ENCODE results near the gene CNOT2. TPM values are rescaled to one million over a fixed set of nuclear protein-coding genes. Genes with fewer than 3 reads are reported as not detected.

The CNOT2 gene
- total RNA-seq, 6 donors from 2014 or later, result 44.1 to 188 (median 98.7) TPM

DNA sequence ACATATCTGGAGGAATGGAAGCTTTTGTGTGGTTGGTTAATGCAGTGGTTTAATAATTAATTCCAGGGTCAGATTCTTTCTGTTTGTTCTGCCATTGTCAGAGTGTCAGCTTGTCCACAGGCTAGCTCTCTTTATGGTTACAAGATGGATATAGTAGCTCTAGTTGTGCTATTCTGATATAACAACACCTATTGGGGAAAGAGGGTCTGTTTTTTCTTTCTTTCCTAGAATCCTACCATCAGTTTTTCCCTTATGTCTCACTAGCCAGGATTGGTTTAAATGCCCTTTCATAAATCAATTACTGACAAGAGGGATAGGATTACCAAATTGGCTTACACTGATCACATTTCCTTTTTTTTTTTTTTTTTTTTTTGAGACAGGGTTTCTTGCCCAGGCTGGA lies 27.8 kb downstream of the CNOT2 start:
- TF ChIP-seq EP300 (IDR thresholded peaks at IDR 0.05) (no peak), POLR2AphosphoS5 (IDR thresholded peaks at IDR 0.05) (no peak), POLR2A (IDR thresholded peaks at IDR 0.05) (no peak)
- TF ChIP-seq, protein P1, sequence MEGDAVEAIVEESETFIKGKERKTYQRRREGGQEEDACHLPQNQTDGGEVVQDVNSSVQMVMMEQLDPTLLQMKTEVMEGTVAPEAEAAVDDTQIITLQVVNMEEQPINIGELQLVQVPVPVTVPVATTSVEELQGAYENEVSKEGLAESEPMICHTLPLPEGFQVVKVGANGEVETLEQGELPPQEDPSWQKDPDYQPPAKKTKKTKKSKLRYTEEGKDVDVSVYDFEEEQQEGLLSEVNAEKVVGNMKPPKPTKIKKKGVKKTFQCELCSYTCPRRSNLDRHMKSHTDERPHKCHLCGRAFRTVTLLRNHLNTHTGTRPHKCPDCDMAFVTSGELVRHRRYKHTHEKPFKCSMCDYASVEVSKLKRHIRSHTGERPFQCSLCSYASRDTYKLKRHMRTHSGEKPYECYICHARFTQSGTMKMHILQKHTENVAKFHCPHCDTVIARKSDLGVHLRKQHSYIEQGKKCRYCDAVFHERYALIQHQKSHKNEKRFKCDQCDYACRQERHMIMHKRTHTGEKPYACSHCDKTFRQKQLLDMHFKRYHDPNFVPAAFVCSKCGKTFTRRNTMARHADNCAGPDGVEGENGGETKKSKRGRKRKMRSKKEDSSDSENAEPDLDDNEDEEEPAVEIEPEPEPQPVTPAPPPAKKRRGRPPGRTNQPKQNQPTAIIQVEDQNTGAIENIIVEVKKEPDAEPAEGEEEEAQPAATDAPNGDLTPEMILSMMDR (IDR thresholded peaks at IDR 0.05), result no peak
- Histone ChIP-seq H3K27me3 (no peaks in the 10 kb centered on the region), H3K4me1 (peaks cover 6 to 36% (median 23%) of the 10 kb centered on the region in 4 donors), H3K27ac (no peak overlapping the region), H3K4me3 (no peak overlapping the region), H3K9me3 (no peaks in the 10 kb centered on the region), H3K36me3 (no peaks in the 10 kb centered on the region)
- DNase-seq (no peak), ATAC-seq (ENCODE audit: low FRiP score in 2 of 2) (no peak)

DNA sequence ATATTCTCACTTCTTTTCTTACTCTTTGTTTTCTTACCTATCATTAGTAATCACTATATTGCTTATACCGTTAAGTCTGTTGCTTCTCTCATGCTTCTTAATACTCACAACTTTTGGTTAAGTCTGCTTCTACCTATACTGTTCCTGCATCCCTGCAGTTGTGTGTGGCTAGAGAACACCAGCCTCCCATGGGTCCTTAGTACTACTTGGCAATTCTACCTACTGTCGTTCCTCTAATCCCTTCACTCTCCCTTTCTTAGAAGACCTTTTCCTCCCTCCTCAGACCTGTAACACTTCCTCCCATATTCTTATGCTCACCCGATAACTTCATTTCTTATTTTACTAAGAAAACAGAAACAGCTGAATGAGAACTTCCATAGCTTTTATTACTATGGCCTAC lies 29.3 kb downstream of the CNOT2 start:
- H3K9me3 ChIP-seq, result no peaks in the 10 kb centered on the region
- TF ChIP-seq POLR2A (IDR thresholded peaks at IDR 0.05) (no peak), EP300 (IDR thresholded peaks at IDR 0.05) (no peak), POLR2AphosphoS5 (IDR thresholded peaks at IDR 0.05) (no peak)
- TF ChIP-seq, protein P1 (IDR thresholded peaks at IDR 0.05), result no peak
- ATAC-seq (ENCODE audit: low FRiP score in 2 of 2) (no peak), DNase-seq (no peak)
- no peaks in the 10 kb centered on the region for H3K27me3 ChIP-seq
- 94 to 95% methylated on average over 3 of the region's 3 CpGs for WGBS, 2 donors
- H3K4me3 ChIP-seq, result no peak overlapping the region
- no peaks in the 10 kb centered on the region for H3K36me3 ChIP-seq
- H3K4me1 ChIP-seq, result peaks cover 6 to 36% (median 23%) of the 10 kb centered on the region in 4 donors
- H3K27ac ChIP-seq, result no peak overlapping the region

DNA sequence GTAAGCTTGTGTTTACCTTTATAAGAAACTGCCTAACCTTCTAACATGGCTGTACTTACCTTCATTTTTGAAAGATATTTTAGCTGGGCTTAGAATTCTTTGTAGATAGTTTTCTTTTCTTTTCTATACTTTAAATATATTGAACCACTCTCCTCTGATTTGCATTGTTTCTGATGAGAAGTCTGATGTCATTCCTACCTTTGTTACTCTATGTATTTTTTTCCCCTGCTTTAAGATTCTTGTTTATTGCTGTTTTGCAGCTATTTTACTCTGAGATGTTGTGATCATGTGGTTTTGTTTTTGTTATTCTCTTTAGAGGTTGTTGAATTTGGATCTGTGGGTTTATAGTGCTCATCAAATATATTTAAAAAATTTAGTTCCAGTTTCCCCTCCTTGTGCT lies 31.8 kb downstream of the CNOT2 start:
- no peak overlapping the region for H3K27ac ChIP-seq
- ATAC-seq (ENCODE audit: low FRiP score in 2 of 2) (no peak), DNase-seq (no peak)
- H3K36me3 ChIP-seq, result no peaks in the 10 kb centered on the region
- H3K9me3 ChIP-seq, result no peaks in the 10 kb centered on the region
- H3K27me3 ChIP-seq, result no peaks in the 10 kb centered on the region
- TF ChIP-seq, protein P1 (IDR thresholded peaks at IDR 0.05), result no peak
- TF ChIP-seq EP300 (IDR thresholded peaks at IDR 0.05) (no peak), POLR2AphosphoS5 (IDR thresholded peaks at IDR 0.05) (no peak), POLR2A (IDR thresholded peaks at IDR 0.05) (no peak)
- peaks cover 6 to 35% (median 18%) of the 10 kb centered on the region in 4 donors for H3K4me1 ChIP-seq
- H3K4me3 ChIP-seq, result no peak overlapping the region

DNA sequence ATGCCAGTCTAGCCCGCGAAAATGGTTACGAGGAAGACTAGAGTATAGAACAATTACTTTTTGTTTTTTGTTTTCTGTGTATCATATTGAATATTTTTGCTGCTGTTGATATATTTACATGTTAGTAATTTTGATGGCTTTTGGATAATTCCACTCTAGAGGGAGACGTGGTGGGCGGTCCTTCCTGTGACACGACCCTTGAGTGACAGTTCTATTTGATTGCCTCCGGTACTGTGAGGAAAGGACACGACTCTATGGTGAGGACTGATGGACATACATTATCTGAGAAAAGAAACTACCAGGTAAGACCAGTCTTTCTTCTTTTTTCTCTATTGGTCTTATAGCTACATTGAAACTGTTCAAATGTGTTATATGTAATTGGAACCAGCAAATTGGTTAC lies 34.7 kb downstream of the CNOT2 start:
- no peak overlapping the region for H3K4me3 ChIP-seq
- TF ChIP-seq POLR2A (IDR thresholded peaks at IDR 0.05) (no peak), EP300 (IDR thresholded peaks at IDR 0.05) (no peak), POLR2AphosphoS5 (IDR thresholded peaks at IDR 0.05) (no peak)
- TF ChIP-seq, protein P1 (IDR thresholded peaks at IDR 0.05), result no peak
- ATAC-seq (ENCODE audit: low FRiP score in 2 of 2), result no peak
- no peaks in the 10 kb centered on the region for H3K27me3 ChIP-seq
- H3K27ac ChIP-seq, result no peak overlapping the region
- peaks cover 0 to 11% (median 0%) of the 10 kb centered on the region in 4 donors for H3K4me1 ChIP-seq
- WGBS, 2 donors, result 92 to 95% methylated on average over 8 of the region's 8 CpGs
- H3K9me3 ChIP-seq, result no peaks in the 10 kb centered on the region
- DNase-seq, result no peak
- H3K36me3 ChIP-seq, result peaks cover 0 to 5% (median 0%) of the 10 kb centered on the region in 4 donors

DNA sequence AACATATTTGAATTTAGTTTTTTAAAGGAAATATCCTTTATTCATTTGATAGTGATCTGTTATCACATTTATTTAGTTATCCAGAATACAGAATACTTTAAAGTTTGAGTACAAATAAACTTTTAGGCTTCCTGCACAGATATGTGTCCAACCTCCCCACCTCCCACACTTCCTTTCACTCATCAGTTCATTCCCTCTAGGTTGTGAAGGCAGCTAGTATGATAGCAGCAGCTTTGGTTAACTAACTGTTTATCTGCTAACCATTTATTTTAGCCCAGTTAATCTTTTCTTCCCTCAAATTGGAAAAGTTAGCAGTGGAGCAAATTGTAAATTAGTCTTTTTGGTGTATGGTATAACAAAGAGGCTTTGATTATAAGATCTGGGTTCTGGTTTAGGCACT lies 35.7 kb downstream of the CNOT2 start:
- DNase-seq (no peak), ATAC-seq (ENCODE audit: low FRiP score in 2 of 2) (no peak)

More for the DNA sequence above, 35.7 kb downstream of the CNOT2 start:
- peaks cover 0 to 5% (median 0%) of the 10 kb centered on the region in 4 donors for H3K36me3 ChIP-seq
- H3K27ac ChIP-seq, result no peak overlapping the region
- no peak for TF ChIP-seq EP300 (IDR thresholded peaks at IDR 0.05)
- TF ChIP-seq, protein P1 (IDR thresholded peaks at IDR 0.05), result no peak
- TF ChIP-seq POLR2A (IDR thresholded peaks at IDR 0.05), result no peak
- TF ChIP-seq POLR2AphosphoS5 (IDR thresholded peaks at IDR 0.05), result no peak
- no peak overlapping the region for H3K4me3 ChIP-seq
- H3K27me3 ChIP-seq, result no peaks in the 10 kb centered on the region
- peaks cover 0 to 9% (median 0%) of the 10 kb centered on the region in 4 donors for H3K4me1 ChIP-seq
- H3K9me3 ChIP-seq, result no peaks in the 10 kb centered on the region

All from upper lobe of left lung (tissue), 6 donors.